GM10266 (cell line): ENCODE measurements around the gene KMT2E.

Experiments used
- DNase-seq: peaks from one replicate; pipeline ENCODE4 v3.0.0; 2012; ENCODE audit errors: extremely low spot score
- CTCF ChIP-seq: IDR thresholded peaks from 2 replicates; pipeline ENCODE4 v1.5.1; 2012; ENCODE audit warnings: mild to moderate bottlenecking, low read depth; ENCODE audit not compliant: control insufficient read depth, insufficient read depth; ENCODE audit errors: missing control alignments

The KMT2E gene

GRCh38 chr7:105011141-105011830, 2.7 kb upstream of the KMT2E start:
- DNase-seq, result no peak
- no peak for TF ChIP-seq CTCF

GRCh38 chr7:105011831-105012502, 2.0 kb upstream of the KMT2E start:
- DNase-seq, result no peak
- TF ChIP-seq CTCF, result no peak

GRCh38 chr7:105012503-105013220, 1.3 kb upstream of the KMT2E start:
- TF ChIP-seq CTCF, result no peak

GRCh38 chr7:105013221-105013815, 687 bp upstream of the KMT2E start:
- DNase-seq, result peak; percentile 85
- TF ChIP-seq CTCF, result peak; percentile 22

More at GRCh38 chr7:105012503-105013220, 1.3 kb upstream of the KMT2E start:
- peak; percentile 96 for DNase-seq

- TF ChIP-seq CTCF, result no peak
- DNase-seq, result peak; percentile 61
Measured at GRCh38 chr7:105014693-105015389, 836 bp downstream of the KMT2E start.

- no peak for TF ChIP-seq CTCF
- DNase-seq, result peak; percentile 25
Measured at GRCh38 chr7:105015390-105015965, 1.5 kb downstream of the KMT2E start.
